CD4-positive, alpha-beta memory T cell (primary cell): Measurements from ENCODE around the gene KRTAP10-11. TPM values are rescaled to one million over a fixed set of nuclear protein-coding genes. Genes with fewer than 3 reads are reported as not detected.
"Not testable (repeated sequence)": the region's sequence is repeated elsewhere in the genome, so short reads cannot be mapped to it uniquely, and the experiment has no call there.

Source experiments
- CTCF ChIA-PET: fragments of 350-600 bp; sonication (Branson Sonifier 250); formaldehyde crosslinking; loops from one replicate; lab custom pipeline; 2021; ENCODE audit warnings: inconsistent platforms; ENCODE audit not compliant: partially characterized antibody; lab: Charles Lee
- POLR2A ChIA-PET: fragments of 350-600 bp; sonication (Branson Sonifier 250); formaldehyde crosslinking; loops from one replicate; lab custom pipeline; 2021; ENCODE audit not compliant: partially characterized antibody; lab: Charles Lee
- DNase-seq, 5 donors: peaks; one replicate each; pipeline versions ENCODE4 v3.0.0 to v3.0.0-alpha.2; 2020 to 2022; ENCODE audit warnings: mixed read lengths in 1 of 5
- H3K27ac ChIP-seq: one replicate; pipeline ENCODE4 v1.7.0; 2013; ENCODE audit warnings: low read depth, low read length
- H3K27me3 ChIP-seq: 2 replicates; pipeline ENCODE4 v1.7.0; 2013; ENCODE audit warnings: mild to moderate bottlenecking, low read length, moderate library complexity; ENCODE audit not compliant: insufficient read depth
- H3K36me3 ChIP-seq: 2 replicates; pipeline ENCODE4 v1.7.0; 2013; ENCODE audit warnings: mild to moderate bottlenecking, low read length, moderate library complexity; ENCODE audit not compliant: insufficient read depth
- H3K4me1 ChIP-seq: 2 replicates; pipeline ENCODE4 v1.7.0; 2013; ENCODE audit warnings: mild to moderate bottlenecking, low read length, moderate library complexity; ENCODE audit not compliant: insufficient read depth
- H3K4me3 ChIP-seq, 2 donors: one replicate each; pipeline ENCODE4 v1.7.0; 2013; ENCODE audit warnings: low read length in 2 of 2, mild to moderate bottlenecking in 1 of 2
- H3K9me3 ChIP-seq, 2 donors: one replicate each; pipeline ENCODE4 v1.7.0; 2013; ENCODE audit warnings: low read length in 2 of 2, control low read depth in 1 of 2; ENCODE audit not compliant: control insufficient read depth in 1 of 2
- H3K27ac Mint-ChIP-seq, 7 donors: one replicate each; pipeline ENCODE4 v1.8.0; 2020 to 2021; ENCODE audit warnings: mixed read lengths in 7 of 7, mild to moderate bottlenecking in 6 of 7, inconsistent platforms in 3 of 7, moderate library complexity in 3 of 7
- H3K27me3 Mint-ChIP-seq, 2 donors: one replicate each; pipeline ENCODE4 v1.8.0; 2020 to 2021; ENCODE audit warnings: mixed read lengths in 2 of 2
- H3K36me3 Mint-ChIP-seq, 2 donors: one replicate each; pipeline ENCODE4 v1.8.0; 2020 to 2021; ENCODE audit warnings: mixed read lengths in 2 of 2, inconsistent platforms in 1 of 2, mild to moderate bottlenecking in 1 of 2
- H3K4me1 Mint-ChIP-seq, 4 donors: one replicate each; pipeline ENCODE4 v1.8.0; 2020 to 2021; ENCODE audit warnings: mixed read lengths in 4 of 4, mild to moderate bottlenecking in 1 of 4
- H3K4me3 Mint-ChIP-seq, 8 donors: one replicate each; pipeline ENCODE4 v1.8.0; 2020 to 2021; ENCODE audit warnings: mixed read lengths in 8 of 8, mild to moderate bottlenecking in 7 of 8, moderate library complexity in 6 of 8, inconsistent platforms in 3 of 8
- H3K9me3 Mint-ChIP-seq, 8 donors: one replicate each; pipeline ENCODE4 v1.8.0; 2020 to 2021; ENCODE audit warnings: mixed read lengths in 8 of 8, mild to moderate bottlenecking in 5 of 8, inconsistent platforms in 3 of 8, moderate library complexity in 1 of 8
- intact Hi-C: fragments of 100-400 bp; cut with micrococcal nuclease; formaldehyde crosslinking; loops from one replicate; pipeline ENCODE4 v1.15.1; 2023
- polyA plus RNA-seq, 2 donors: library from polyadenylated mRNA; unstranded; fragments of 300-500 nt; fragmentation: Illumina TruSeq; gene quantifications; one replicate each; pipeline ENCODE4 v1.2.3, GENCODE V29; 2021
- total RNA-seq, 2 experiments: library from RNA; stranded (reverse); gene quantifications; one replicate each; pipeline ENCODE4 v1.2.3, GENCODE V29; 2021

KRTAP10-11 gene
- total and polyA plus RNA-seq, 4 experiments from 2014 or later, result not detected

GRCh38 chr21:44686000-44686781, 40.0 kb downstream of the KRTAP10-11 start:
- POLR2A ChIA-PET, result no interaction called here

DNA sequence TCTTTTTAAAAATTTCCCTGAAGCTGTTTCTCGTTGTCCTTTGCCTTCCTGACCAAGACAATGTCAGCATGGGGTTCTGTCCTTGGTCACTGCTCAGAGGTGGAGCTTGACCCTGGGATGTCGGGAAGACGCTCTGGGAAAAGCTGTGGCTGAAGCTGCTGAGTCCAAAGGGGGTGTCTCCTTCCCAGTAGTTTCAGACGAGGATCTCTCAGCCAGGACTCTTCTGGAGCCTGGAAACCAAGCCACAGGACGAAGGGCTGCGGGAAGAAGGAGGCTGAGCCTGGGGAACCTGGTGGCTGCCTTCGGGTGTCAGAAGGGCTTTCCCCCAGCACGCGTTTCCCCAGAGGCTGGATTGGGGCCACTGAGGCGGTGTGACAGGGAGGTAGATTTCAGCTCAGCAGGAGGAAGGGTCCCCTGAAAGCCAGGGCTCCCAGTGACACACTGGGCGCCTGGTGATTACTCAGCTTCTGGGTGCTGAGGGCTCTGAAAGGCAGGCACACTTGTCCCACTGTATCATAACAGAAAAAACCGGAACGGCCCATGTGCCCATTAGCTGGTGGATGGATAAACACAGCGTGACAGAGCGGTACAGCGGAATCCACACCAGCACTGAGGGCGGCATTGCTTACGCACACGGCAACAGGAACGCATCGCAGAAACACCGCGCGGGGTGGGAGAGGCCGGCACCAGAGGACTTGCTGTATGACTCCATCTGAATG, 40.8 kb downstream of the KRTAP10-11 start:
- Mint-ChIP-seq H3K27me3 (peaks cover 6 to 10% of the 10 kb centered on the region in 2 donors), H3K9me3 (peaks cover 0 to 3% (median under 1%) of the 10 kb centered on the region in 8 donors), H3K4me1 (peaks cover 5 to 11% (median 6%) of the 10 kb centered on the region in 4 donors), H3K4me3 (no peak overlapping the region), H3K27ac (peak overlapping the region in 2 of 7 donors; percentile 43 to 65), H3K36me3 (no peaks in the 10 kb centered on the region)
- H3K4me1 ChIP-seq, result no peaks in the 10 kb centered on the region
- no peaks in the 10 kb centered on the region for H3K9me3 ChIP-seq
- ChIA-PET CTCF (no interaction called here), POLR2A (no interaction called here)
- no peaks in the 10 kb centered on the region for H3K36me3 ChIP-seq
- no peak overlapping the region for H3K4me3 ChIP-seq
- H3K27me3 ChIP-seq, result no peaks in the 10 kb centered on the region
- DNase-seq, result no peak
- no peak overlapping the region for H3K27ac ChIP-seq
- intact Hi-C loops, result no loop called here

More at GRCh38 chr21:44686000-44686781, 40.0 kb downstream of the KRTAP10-11 start:
- DNase-seq, result no peak
- Mint-ChIP-seq H3K27ac (peak overlapping the region in 2 of 7 donors; percentile 43 to 75), H3K4me3 (no peak overlapping the region), H3K4me1 (peaks cover 0 to 7% (median 4%) of the 10 kb centered on the region in 4 donors), H3K9me3 (no peaks in the 10 kb centered on the region), H3K27me3 (peaks cover 6 to 10% of the 10 kb centered on the region in 2 donors), H3K36me3 (no peaks in the 10 kb centered on the region)
- H3K4me1 ChIP-seq, result no peaks in the 10 kb centered on the region
- intact Hi-C loops, result no loop called here
- H3K4me3 ChIP-seq, result no peak overlapping the region
- H3K36me3 ChIP-seq, result no peaks in the 10 kb centered on the region
- CTCF ChIA-PET, result interaction anchor here (1.1 kb wide), 1 partner anchor 28 kb away, joined by 3 read pairs; the partner anchor contains the start of gene KRTAP12-3
- no peaks in the 10 kb centered on the region for H3K9me3 ChIP-seq
- no peaks in the 10 kb centered on the region for H3K27me3 ChIP-seq
- no peak overlapping the region for H3K27ac ChIP-seq

GRCh38 chr21:44687671-44688070, 41.5 kb downstream of the KRTAP10-11 start:
- Histone ChIP-seq H3K36me3 (no peaks in the 10 kb centered on the region), H3K27me3 (no peaks in the 10 kb centered on the region), H3K27ac (no peak overlapping the region), H3K4me1 (no peaks in the 10 kb centered on the region), H3K9me3 (no peaks in the 10 kb centered on the region), H3K4me3 (no peak overlapping the region)
- DNase-seq, result no peak
- peaks cover under 1 to 4% of the 10 kb centered on the region in 2 donors for H3K36me3 Mint-ChIP-seq
- H3K9me3 Mint-ChIP-seq, result peaks cover 0 to 10% (median 6%) of the 10 kb centered on the region in 8 donors
- CTCF ChIA-PET, result no interaction called here
- H3K4me3 Mint-ChIP-seq, result no peak overlapping the region
- H3K27me3 Mint-ChIP-seq, result peaks cover 6 to 10% of the 10 kb centered on the region in 2 donors
- peaks cover 5 to 9% (median 7%) of the 10 kb centered on the region in 4 donors for H3K4me1 Mint-ChIP-seq
- no peak overlapping the region for H3K27ac Mint-ChIP-seq
- intact Hi-C loops, result no loop called here
- POLR2A ChIA-PET, result no interaction called here

GRCh38 chr21:44689740-44690139, 43.5 kb downstream of the KRTAP10-11 start:
- H3K4me3 ChIP-seq, H3K27me3 ChIP-seq, CTCF ChIA-PET, H3K36me3 ChIP-seq, POLR2A ChIA-PET, DNase-seq, H3K9me3 ChIP-seq, H3K27me3 Mint-ChIP-seq, H3K27ac ChIP-seq, H3K4me3 Mint-ChIP-seq, H3K36me3 Mint-ChIP-seq, intact Hi-C loops, H3K4me1 ChIP-seq: not testable (repeated sequence)
- Mint-ChIP-seq H3K9me3 (peaks cover 0 to 19% (median 10%) of the 10 kb centered on the region in 8 donors), H3K27ac (peak overlapping the region in 1 of 7 donors; percentile 66), H3K4me1 (peaks cover 5 to 15% (median 10%) of the 10 kb centered on the region in 4 donors)

DNA sequence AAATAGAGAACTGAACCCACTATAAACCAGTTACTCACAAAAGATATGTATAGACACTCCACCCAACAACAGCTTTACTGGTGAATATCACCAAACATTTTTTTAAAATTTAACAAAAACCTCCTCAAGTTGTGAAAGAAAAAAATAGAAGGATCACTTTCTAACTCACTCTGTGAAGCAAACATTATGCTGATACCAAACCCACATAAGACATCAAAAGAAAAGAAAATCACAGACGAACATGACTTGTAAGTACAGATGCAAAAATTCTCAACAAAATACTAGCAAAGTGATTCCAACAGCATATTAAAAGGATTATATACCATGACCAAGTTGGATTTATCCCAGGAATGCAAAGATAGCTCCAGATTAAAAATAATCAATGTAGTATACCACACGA, 45.5 kb downstream of the KRTAP10-11 start:
- DNase-seq, result no peak
- ChIA-PET POLR2A (interaction anchor here (1.5 to 2.2 kb wide), 2 partner anchors 9 to 34 kb away, joined by 4 to 7 read pairs; partner anchors contain the start of genes KRTAP12-1 and KRTAP12-3), CTCF (interaction anchor here (1.0 to 2.0 kb wide), 2 partner anchors 51 to 181 kb away, joined by 5 to 7 read pairs; no protein-coding TSS in a partner anchor)
- Mint-ChIP-seq H3K4me1 (peaks cover 1 to 22% (median 8%) of the 10 kb centered on the region in 4 donors), H3K9me3 (peaks cover 2 to 19% (median 10%) of the 10 kb centered on the region in 8 donors), H3K36me3 (peaks cover 2 to 7% of the 10 kb centered on the region in 2 donors), H3K27ac (peak overlapping the region in 1 of 7 donors; percentile 20), H3K4me3 (no peak overlapping the region), H3K27me3 (peaks cover 7 to 9% of the 10 kb centered on the region in 2 donors)
- no peaks in the 10 kb centered on the region for H3K36me3 ChIP-seq
- H3K4me1 ChIP-seq, result no peaks in the 10 kb centered on the region
- no peaks in the 10 kb centered on the region for H3K27me3 ChIP-seq
- intact Hi-C loops, result no loop called here
- H3K9me3 ChIP-seq, result no peaks in the 10 kb centered on the region
- no peak overlapping the region for H3K27ac ChIP-seq
- H3K4me3 ChIP-seq, result no peak overlapping the region

DNA sequence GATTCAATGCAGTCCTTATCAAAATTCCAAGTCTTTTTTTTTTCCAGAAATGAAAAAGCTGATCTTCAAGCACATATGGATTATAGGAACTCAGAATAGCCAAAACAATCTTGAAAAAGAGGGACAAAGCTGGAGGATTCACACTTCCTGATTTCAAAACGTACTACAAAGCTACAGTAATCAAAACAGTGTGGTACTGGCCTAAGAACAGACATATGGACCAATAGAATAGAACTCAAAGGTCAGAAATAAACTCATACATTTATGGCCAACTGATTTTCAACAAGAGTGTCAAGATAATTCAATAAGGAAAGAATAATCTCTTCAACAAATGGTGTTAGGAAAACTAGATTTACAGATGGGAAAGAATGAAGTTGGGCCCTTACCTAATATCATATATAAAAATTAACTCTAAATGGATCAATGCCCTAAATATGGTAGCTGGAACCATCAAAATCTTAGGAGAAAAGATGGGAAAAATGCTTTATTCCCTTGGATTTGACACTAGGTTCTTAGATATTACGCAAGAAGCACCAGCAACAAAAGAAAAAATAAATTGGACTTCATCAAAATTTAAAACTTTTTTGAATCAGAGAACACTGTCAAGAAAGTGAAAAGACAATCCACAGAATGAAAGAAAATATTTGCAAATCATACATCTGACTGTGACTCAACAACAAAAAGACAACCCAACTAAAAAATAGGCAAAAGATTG, 46.7 kb downstream of the KRTAP10-11 start:
- Histone ChIP-seq H3K27ac (no peak overlapping the region), H3K36me3 (no peaks in the 10 kb centered on the region), H3K4me1 (no peaks in the 10 kb centered on the region), H3K27me3 (peaks cover 2% of the 10 kb centered on the region), H3K9me3 (no peaks in the 10 kb centered on the region), H3K4me3 (no peak overlapping the region)
- ChIA-PET CTCF (interaction anchor here (2.0 kb wide), 1 partner anchor 183 kb away, joined by 7 read pairs; no protein-coding TSS in a partner anchor), POLR2A (interaction anchor here (2.2 kb wide), 1 partner anchor 35 kb away, joined by 7 read pairs; the partner anchor contains the start of gene KRTAP12-3)
- DNase-seq, result no peak
- intact Hi-C loops, result no loop called here
- H3K9me3 Mint-ChIP-seq, result peaks cover 2 to 19% (median 10%) of the 10 kb centered on the region in 8 donors
- H3K27me3 Mint-ChIP-seq, result peaks cover 13 to 19% of the 10 kb centered on the region in 2 donors
- peaks cover 3 to 25% (median 9%) of the 10 kb centered on the region in 4 donors for H3K4me1 Mint-ChIP-seq
- peaks cover 2 to 7% of the 10 kb centered on the region in 2 donors for H3K36me3 Mint-ChIP-seq
- peak overlapping the region in 1 of 7 donors; percentile 16 for H3K27ac Mint-ChIP-seq
- H3K4me3 Mint-ChIP-seq, result no peak overlapping the region
